Measurements from ENCODE around the gene FOXC2. TPM values are rescaled to one million over a fixed set of nuclear protein-coding genes. Genes with fewer than 3 reads are reported as not detected.

The FOXC2 gene
- total RNA-seq, 4 donors from 2014 or later, result 0.56 TPM; not detected in 3

DNA sequence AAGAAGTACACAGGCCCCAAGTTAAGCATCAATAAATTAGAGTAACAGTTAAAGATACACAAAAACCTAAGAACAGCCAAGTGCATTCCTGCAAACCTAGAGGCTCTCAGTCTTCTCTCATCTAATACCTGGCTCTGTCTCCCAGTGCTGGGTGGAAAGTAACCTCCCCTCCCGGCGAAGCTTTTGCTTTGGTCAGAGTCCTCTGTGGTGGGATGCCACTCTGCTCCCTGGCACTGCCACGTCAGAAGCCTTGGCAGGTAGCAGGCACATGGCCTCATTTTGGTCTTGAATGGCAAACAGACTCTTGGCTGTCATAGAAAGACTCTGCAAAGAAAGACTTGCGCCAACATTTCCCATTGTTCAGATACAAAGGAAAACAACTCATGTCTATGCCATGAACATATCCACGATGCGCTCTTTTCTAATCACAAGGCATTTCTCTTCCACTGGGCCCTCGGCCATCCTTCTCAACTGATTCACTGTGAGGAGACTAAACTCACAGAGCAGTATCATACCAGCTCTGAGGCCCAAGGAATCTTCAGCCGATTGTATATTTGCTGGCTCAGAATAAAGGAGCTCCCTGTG, 32.8 kb upstream of the FOXC2 start:
- H3K27me3 ChIP-seq, result no peaks in the 10 kb centered on the region
- no peaks in the 10 kb centered on the region for H3K9me3 ChIP-seq
- peaks cover 48% of the 10 kb centered on the region for H3K36me3 ChIP-seq
- TF ChIP-seq POLR2AphosphoS5 (IDR thresholded peaks at IDR 0.05) (no peak), EP300 (IDR thresholded peaks at IDR 0.05) (no peak), POLR2A (IDR thresholded peaks at IDR 0.05) (no peak)
- TF ChIP-seq, protein P1, sequence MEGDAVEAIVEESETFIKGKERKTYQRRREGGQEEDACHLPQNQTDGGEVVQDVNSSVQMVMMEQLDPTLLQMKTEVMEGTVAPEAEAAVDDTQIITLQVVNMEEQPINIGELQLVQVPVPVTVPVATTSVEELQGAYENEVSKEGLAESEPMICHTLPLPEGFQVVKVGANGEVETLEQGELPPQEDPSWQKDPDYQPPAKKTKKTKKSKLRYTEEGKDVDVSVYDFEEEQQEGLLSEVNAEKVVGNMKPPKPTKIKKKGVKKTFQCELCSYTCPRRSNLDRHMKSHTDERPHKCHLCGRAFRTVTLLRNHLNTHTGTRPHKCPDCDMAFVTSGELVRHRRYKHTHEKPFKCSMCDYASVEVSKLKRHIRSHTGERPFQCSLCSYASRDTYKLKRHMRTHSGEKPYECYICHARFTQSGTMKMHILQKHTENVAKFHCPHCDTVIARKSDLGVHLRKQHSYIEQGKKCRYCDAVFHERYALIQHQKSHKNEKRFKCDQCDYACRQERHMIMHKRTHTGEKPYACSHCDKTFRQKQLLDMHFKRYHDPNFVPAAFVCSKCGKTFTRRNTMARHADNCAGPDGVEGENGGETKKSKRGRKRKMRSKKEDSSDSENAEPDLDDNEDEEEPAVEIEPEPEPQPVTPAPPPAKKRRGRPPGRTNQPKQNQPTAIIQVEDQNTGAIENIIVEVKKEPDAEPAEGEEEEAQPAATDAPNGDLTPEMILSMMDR (IDR thresholded peaks at IDR 0.05), result no peak
- no peak overlapping the region for H3K4me3 ChIP-seq
- no peaks in the 10 kb centered on the region for H3K4me1 ChIP-seq
- no peak for DNase-seq (ENCODE audit: low spot score in 2 of 2)
- WGBS, result 94% methylated on average over 8 of the region's 8 CpGs
- H3K27ac ChIP-seq, result no peak overlapping the region

DNA sequence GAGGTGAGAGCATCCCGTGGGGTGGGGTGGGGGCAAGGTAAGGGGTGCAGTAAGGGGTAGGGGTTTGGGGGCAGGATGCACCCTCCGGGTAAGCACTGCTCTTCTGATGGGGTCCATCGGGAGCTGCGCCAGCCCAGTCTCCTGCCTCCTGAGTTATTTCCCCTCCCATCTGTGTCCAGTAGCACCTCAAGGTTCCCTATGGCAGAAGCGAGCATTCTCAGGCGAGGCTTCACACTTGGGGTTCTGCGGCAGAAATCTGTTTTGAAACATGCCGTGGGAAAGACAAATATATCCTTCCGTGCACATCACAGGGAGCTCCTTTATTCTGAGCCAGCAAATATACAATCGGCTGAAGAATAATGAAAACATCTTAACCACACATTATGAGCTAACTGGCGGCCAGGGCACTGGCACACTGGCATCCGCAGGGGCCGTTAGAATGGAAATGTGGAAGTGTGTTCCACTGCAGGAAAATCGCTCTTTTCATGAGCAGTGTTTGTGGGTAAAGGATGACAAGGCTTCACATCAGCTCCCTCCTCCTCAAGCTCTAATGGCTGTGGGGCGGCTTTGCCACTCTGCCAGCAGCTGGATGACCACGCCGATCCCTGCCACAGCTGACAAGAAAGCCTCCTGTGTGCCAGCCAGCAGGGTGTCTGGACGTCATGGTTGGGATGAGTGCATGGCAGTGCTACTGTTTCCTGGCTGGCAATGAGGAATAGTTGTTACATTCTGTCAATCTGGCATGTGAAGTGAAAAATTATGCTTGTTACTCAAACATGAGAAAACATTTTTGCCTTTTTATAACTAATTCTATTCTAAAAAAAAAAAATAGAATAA, 31.6 kb upstream of the FOXC2 start:
- Histone ChIP-seq H3K4me1 (no peaks in the 10 kb centered on the region), H3K9me3 (no peaks in the 10 kb centered on the region), H3K36me3 (peaks cover 58% of the 10 kb centered on the region), H3K4me3 (no peak overlapping the region), H3K27me3 (no peaks in the 10 kb centered on the region), H3K27ac (no peak overlapping the region)
- TF ChIP-seq EP300 (IDR thresholded peaks at IDR 0.05) (no peak), POLR2AphosphoS5 (IDR thresholded peaks at IDR 0.05) (no peak), POLR2A (IDR thresholded peaks at IDR 0.05) (no peak)
- TF ChIP-seq, protein P1 (IDR thresholded peaks at IDR 0.05), result no peak
- WGBS, result 84% methylated on average over 18 of the region's 18 CpGs
- no peak for DNase-seq (ENCODE audit: low spot score in 2 of 2)

- Histone ChIP-seq H3K36me3 (peaks cover 74% of the 10 kb centered on the region), H3K4me3 (no peak overlapping the region), H3K9me3 (no peaks in the 10 kb centered on the region), H3K27ac (no peak overlapping the region), H3K27me3 (no peaks in the 10 kb centered on the region), H3K4me1 (no peaks in the 10 kb centered on the region)
- WGBS, result 95% methylated on average over 17 of the region's 17 CpGs
- DNase-seq (ENCODE audit: low spot score in 2 of 2), result no peak
- TF ChIP-seq POLR2AphosphoS5 (IDR thresholded peaks at IDR 0.05), result no peak
Observed at GRCh38 chr16:86536621-86537020, 30.0 kb upstream of the FOXC2 start.

DNA sequence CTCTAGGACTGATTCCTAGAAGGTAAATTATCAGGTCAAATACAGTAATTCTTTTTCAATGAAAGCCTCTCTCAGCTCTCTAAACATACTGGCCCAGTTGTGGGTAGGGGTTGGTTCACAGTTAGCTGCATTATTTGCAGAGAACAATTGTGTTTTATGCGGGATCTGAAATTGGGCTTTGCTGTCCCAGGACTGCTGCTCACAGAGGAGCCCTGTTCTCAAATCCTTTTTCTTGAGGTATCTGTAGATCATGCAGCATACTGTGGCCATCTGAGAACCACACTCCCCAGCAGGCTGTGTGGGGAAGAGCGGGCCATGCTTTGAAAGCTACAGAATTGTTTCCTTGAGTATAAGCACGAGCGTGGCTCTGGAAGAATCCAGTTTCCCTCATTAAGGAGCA, 29.1 kb upstream of the FOXC2 start:
- TF ChIP-seq, protein P1 (IDR thresholded peaks at IDR 0.05), result no peak
- TF ChIP-seq POLR2A (IDR thresholded peaks at IDR 0.05) (no peak), POLR2AphosphoS5 (IDR thresholded peaks at IDR 0.05) (no peak), EP300 (IDR thresholded peaks at IDR 0.05) (no peak)
- Histone ChIP-seq H3K27me3 (no peaks in the 10 kb centered on the region), H3K36me3 (peaks cover 79% of the 10 kb centered on the region), H3K4me3 (no peak overlapping the region), H3K4me1 (no peaks in the 10 kb centered on the region), H3K9me3 (no peaks in the 10 kb centered on the region), H3K27ac (no peak overlapping the region)
- 99% methylated on average over 4 of the region's 4 CpGs for WGBS
- DNase-seq (ENCODE audit: low spot score in 2 of 2), result no peak

DNA sequence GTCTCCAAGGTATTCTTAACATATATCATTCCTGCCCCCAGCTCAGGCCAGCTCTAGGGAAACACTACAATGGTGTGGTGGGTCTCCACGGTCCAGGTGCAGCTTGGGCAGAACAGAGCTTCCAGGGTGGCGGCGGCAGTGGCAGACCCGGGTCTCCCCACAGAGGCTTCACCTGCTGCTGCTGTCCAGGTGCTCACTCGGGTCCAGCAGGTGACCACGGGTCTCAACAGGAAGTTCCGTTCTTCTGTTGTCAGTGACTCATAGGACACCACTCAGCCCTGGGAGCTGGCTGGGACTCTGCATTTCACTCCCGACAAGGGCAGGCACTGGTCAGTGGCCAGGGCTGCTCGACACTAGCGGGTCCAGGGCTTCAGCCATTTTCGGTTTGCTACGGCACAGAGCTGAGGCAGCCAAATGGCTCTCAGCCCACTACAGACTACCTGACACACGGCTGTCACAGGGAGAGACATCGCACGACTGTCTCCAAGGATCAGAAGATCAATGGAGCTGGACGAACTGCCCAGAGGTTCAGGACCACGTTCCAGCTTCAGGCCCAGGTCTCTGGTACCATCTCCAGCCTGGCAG, 28.3 kb upstream of the FOXC2 start:
- peaks cover 81% of the 10 kb centered on the region for H3K36me3 ChIP-seq
- no peaks in the 10 kb centered on the region for H3K27me3 ChIP-seq
- no peak for DNase-seq (ENCODE audit: low spot score in 2 of 2)
- H3K4me3 ChIP-seq, result no peak overlapping the region
- no peaks in the 10 kb centered on the region for H3K9me3 ChIP-seq
- H3K4me1 ChIP-seq, result no peaks in the 10 kb centered on the region
- no peak overlapping the region for H3K27ac ChIP-seq
- no CpG with 5 or more reads among the region's 17 CpGs for WGBS
- TF ChIP-seq POLR2AphosphoS5 (IDR thresholded peaks at IDR 0.05) (no peak), EP300 (IDR thresholded peaks at IDR 0.05) (no peak), POLR2A (IDR thresholded peaks at IDR 0.05) (no peak)
- TF ChIP-seq, protein P1 (IDR thresholded peaks at IDR 0.05), result no peak

All from suprapubic skin (tissue), 4 donors.